WTC11 (cell line): ENCODE results near the gene SFTPD.

Experiments used
- ELF4 ChIP-seq: sonication (generic); formaldehyde crosslinking; IDR thresholded peaks from 2 replicates; pipeline ENCODE4 v1.8.1; 2022; ENCODE audit warnings: low read depth, mild to moderate bottlenecking, moderate library complexity, missing genetic modification reagents
- JAZF1 ChIP-seq: fragments of 250-450 bp; sonication (Bioruptor Pico); IDR thresholded peaks from 2 replicates; pipeline ENCODE4 v1.9.0; 2021; ENCODE audit warnings: moderate library complexity, mild to moderate bottlenecking, inconsistent platforms
- ZNF232 ChIP-seq: sonication (generic); formaldehyde crosslinking; IDR thresholded peaks from 2 replicates; pipeline ENCODE4 v1.8.0; 2022; ENCODE audit warnings: mild to moderate bottlenecking, missing genetic modification reagents
- ZNF423 ChIP-seq: fragments of 250-450 bp; sonication (Bioruptor Pico); IDR thresholded peaks from 2 replicates; pipeline ENCODE4 v2.1.2; 2022; ENCODE audit warnings: mild to moderate bottlenecking, moderate library complexity
- TF ChIP-seq, protein P1 (sequence below): fragments of 200-600 bp; IDR thresholded peaks from 2 replicates; pipeline ENCODE4 v1.8.0; 2022; ENCODE audit warnings: antibody characterized with exemption
- TF ChIP-seq, protein P2 (sequence below): sonication (generic); formaldehyde crosslinking; conservative IDR thresholded peaks from 2 replicates; pipeline ENCODE4 v1.8.1; 2023; ENCODE audit warnings: mild to moderate bottlenecking, low read depth, missing genetic modification reagents, moderate library complexity
- TF ChIP-seq, protein P3 (sequence below): sonication (generic); formaldehyde crosslinking; IDR thresholded peaks from 2 replicates; pipeline ENCODE4 v1.8.0; 2022; ENCODE audit warnings: mild to moderate bottlenecking, missing genetic modification reagents
- TF ChIP-seq, protein P4 (sequence below): sonication (generic); formaldehyde crosslinking; IDR thresholded peaks from 2 replicates; pipeline ENCODE4 v1.8.0; 2022; ENCODE audit warnings: mild to moderate bottlenecking, missing genetic modification reagents
- TF ChIP-seq, protein P5 (sequence below): sonication (generic); formaldehyde crosslinking; IDR thresholded peaks from 2 replicates; pipeline ENCODE4 v1.8.1; 2022; ENCODE audit warnings: mild to moderate bottlenecking, moderate library complexity, missing genetic modification reagents
- TF ChIP-seq, protein P6 (sequence below): sonication (generic); formaldehyde crosslinking; IDR thresholded peaks from 2 replicates; pipeline ENCODE4 v1.8.1; 2023; ENCODE audit warnings: mild to moderate bottlenecking, missing genetic modification reagents
- TF ChIP-seq, protein P7 (sequence below): sonication (generic); formaldehyde crosslinking; IDR thresholded peaks from 2 replicates; pipeline ENCODE4 v1.8.0; 2022; ENCODE audit warnings: missing genetic modification reagents
- TF ChIP-seq, protein P8 (sequence below): sonication (generic); formaldehyde crosslinking; IDR thresholded peaks from 2 replicates; pipeline ENCODE4 v1.8.0; 2023; ENCODE audit warnings: missing genetic modification reagents, mild to moderate bottlenecking, borderline replicate concordance
- TF ChIP-seq, protein P9 (sequence below): sonication (generic); formaldehyde crosslinking; IDR thresholded peaks from 2 replicates; pipeline ENCODE4 v1.8.1; 2023; ENCODE audit warnings: mild to moderate bottlenecking, moderate library complexity, missing genetic modification reagents

DNA sequence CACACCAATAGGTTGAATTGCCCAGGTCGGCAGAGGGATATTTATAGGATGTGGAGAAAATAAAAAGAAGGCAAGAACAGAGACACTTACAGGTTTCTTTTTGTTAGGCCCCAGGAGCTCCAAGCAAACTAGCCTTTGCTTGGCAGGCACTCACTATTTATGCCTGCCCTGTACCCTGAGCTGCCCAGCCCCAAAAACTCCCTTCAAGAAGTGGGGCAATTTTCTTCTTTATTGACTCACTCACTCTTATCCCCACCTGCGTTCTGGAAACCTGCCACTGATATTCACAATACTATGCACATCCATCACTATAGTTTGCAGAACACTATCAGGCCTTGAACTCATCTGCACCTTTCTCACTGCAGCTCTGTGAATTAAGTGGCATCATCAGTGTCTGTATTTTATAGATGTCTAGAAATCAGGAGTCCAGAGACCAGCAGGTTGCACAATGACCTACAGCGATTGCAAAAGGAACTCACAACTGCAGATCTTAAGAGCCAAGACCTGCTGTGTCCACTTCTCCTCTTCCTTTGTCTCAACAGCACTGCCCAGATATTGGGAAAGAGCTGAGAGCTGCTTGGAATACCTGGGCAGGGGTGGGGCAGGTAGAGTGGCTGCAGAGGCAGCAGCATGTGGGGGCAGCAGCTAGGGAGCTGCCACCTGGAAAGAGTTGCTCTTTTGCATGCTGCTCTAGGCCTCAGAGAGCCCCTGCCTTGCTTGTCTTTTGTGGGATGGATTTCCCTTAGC is at the start of gene SFTPD:
- TF ChIP-seq, protein P1, sequence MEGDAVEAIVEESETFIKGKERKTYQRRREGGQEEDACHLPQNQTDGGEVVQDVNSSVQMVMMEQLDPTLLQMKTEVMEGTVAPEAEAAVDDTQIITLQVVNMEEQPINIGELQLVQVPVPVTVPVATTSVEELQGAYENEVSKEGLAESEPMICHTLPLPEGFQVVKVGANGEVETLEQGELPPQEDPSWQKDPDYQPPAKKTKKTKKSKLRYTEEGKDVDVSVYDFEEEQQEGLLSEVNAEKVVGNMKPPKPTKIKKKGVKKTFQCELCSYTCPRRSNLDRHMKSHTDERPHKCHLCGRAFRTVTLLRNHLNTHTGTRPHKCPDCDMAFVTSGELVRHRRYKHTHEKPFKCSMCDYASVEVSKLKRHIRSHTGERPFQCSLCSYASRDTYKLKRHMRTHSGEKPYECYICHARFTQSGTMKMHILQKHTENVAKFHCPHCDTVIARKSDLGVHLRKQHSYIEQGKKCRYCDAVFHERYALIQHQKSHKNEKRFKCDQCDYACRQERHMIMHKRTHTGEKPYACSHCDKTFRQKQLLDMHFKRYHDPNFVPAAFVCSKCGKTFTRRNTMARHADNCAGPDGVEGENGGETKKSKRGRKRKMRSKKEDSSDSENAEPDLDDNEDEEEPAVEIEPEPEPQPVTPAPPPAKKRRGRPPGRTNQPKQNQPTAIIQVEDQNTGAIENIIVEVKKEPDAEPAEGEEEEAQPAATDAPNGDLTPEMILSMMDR = no peak
- TF ChIP-seq JAZF1 (CRISPR knock-in tag) (no peak), ZNF423 (CRISPR knock-in tag) (no peak), ZNF232 (CRISPR knock-in tag) (no peak), ELF4 (CRISPR knock-in tag) (no peak)
- TF ChIP-seq, protein P2, sequence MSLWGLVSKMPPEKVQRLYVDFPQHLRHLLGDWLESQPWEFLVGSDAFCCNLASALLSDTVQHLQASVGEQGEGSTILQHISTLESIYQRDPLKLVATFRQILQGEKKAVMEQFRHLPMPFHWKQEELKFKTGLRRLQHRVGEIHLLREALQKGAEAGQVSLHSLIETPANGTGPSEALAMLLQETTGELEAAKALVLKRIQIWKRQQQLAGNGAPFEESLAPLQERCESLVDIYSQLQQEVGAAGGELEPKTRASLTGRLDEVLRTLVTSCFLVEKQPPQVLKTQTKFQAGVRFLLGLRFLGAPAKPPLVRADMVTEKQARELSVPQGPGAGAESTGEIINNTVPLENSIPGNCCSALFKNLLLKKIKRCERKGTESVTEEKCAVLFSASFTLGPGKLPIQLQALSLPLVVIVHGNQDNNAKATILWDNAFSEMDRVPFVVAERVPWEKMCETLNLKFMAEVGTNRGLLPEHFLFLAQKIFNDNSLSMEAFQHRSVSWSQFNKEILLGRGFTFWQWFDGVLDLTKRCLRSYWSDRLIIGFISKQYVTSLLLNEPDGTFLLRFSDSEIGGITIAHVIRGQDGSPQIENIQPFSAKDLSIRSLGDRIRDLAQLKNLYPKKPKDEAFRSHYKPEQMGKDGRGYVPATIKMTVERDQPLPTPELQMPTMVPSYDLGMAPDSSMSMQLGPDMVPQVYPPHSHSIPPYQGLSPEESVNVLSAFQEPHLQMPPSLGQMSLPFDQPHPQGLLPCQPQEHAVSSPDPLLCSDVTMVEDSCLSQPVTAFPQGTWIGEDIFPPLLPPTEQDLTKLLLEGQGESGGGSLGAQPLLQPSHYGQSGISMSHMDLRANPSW (CRISPR knock-in tag) = no peak
- TF ChIP-seq, protein P3, sequence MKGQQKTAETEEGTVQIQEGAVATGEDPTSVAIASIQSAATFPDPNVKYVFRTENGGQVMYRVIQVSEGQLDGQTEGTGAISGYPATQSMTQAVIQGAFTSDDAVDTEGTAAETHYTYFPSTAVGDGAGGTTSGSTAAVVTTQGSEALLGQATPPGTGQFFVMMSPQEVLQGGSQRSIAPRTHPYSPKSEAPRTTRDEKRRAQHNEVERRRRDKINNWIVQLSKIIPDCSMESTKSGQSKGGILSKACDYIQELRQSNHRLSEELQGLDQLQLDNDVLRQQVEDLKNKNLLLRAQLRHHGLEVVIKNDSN (CRISPR knock-in tag) = no peak
- TF ChIP-seq, protein P4, sequence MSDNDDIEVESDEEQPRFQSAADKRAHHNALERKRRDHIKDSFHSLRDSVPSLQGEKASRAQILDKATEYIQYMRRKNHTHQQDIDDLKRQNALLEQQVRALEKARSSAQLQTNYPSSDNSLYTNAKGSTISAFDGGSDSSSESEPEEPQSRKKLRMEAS = no peak
- TF ChIP-seq, protein P5, sequence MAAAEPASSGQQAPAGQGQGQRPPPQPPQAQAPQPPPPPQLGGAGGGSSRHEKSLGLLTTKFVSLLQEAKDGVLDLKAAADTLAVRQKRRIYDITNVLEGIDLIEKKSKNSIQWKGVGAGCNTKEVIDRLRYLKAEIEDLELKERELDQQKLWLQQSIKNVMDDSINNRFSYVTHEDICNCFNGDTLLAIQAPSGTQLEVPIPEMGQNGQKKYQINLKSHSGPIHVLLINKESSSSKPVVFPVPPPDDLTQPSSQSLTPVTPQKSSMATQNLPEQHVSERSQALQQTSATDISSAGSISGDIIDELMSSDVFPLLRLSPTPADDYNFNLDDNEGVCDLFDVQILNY = no peak
- TF ChIP-seq, protein P6, sequence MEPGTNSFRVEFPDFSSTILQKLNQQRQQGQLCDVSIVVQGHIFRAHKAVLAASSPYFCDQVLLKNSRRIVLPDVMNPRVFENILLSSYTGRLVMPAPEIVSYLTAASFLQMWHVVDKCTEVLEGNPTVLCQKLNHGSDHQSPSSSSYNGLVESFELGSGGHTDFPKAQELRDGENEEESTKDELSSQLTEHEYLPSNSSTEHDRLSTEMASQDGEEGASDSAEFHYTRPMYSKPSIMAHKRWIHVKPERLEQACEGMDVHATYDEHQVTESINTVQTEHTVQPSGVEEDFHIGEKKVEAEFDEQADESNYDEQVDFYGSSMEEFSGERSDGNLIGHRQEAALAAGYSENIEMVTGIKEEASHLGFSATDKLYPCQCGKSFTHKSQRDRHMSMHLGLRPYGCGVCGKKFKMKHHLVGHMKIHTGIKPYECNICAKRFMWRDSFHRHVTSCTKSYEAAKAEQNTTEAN (CRISPR knock-in tag) = no peak
- TF ChIP-seq, protein P7, sequence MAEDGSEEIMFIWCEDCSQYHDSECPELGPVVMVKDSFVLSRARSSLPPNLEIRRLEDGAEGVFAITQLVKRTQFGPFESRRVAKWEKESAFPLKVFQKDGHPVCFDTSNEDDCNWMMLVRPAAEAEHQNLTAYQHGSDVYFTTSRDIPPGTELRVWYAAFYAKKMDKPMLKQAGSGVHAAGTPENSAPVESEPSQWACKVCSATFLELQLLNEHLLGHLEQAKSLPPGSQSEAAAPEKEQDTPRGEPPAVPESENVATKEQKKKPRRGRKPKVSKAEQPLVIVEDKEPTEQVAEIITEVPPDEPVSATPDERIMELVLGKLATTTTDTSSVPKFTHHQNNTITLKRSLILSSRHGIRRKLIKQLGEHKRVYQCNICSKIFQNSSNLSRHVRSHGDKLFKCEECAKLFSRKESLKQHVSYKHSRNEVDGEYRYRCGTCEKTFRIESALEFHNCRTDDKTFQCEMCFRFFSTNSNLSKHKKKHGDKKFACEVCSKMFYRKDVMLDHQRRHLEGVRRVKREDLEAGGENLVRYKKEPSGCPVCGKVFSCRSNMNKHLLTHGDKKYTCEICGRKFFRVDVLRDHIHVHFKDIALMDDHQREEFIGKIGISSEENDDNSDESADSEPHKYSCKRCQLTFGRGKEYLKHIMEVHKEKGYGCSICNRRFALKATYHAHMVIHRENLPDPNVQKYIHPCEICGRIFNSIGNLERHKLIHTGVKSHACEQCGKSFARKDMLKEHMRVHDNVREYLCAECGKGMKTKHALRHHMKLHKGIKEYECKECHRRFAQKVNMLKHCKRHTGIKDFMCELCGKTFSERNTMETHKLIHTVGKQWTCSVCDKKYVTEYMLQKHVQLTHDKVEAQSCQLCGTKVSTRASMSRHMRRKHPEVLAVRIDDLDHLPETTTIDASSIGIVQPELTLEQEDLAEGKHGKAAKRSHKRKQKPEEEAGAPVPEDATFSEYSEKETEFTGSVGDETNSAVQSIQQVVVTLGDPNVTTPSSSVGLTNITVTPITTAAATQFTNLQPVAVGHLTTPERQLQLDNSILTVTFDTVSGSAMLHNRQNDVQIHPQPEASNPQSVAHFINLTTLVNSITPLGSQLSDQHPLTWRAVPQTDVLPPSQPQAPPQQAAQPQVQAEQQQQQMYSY (CRISPR knock-in tag) = no peak
- TF ChIP-seq, protein P8, sequence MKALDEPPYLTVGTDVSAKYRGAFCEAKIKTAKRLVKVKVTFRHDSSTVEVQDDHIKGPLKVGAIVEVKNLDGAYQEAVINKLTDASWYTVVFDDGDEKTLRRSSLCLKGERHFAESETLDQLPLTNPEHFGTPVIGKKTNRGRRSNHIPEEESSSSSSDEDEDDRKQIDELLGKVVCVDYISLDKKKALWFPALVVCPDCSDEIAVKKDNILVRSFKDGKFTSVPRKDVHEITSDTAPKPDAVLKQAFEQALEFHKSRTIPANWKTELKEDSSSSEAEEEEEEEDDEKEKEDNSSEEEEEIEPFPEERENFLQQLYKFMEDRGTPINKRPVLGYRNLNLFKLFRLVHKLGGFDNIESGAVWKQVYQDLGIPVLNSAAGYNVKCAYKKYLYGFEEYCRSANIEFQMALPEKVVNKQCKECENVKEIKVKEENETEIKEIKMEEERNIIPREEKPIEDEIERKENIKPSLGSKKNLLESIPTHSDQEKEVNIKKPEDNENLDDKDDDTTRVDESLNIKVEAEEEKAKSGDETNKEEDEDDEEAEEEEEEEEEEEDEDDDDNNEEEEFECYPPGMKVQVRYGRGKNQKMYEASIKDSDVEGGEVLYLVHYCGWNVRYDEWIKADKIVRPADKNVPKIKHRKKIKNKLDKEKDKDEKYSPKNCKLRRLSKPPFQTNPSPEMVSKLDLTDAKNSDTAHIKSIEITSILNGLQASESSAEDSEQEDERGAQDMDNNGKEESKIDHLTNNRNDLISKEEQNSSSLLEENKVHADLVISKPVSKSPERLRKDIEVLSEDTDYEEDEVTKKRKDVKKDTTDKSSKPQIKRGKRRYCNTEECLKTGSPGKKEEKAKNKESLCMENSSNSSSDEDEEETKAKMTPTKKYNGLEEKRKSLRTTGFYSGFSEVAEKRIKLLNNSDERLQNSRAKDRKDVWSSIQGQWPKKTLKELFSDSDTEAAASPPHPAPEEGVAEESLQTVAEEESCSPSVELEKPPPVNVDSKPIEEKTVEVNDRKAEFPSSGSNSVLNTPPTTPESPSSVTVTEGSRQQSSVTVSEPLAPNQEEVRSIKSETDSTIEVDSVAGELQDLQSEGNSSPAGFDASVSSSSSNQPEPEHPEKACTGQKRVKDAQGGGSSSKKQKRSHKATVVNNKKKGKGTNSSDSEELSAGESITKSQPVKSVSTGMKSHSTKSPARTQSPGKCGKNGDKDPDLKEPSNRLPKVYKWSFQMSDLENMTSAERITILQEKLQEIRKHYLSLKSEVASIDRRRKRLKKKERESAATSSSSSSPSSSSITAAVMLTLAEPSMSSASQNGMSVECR = no peak
- TF ChIP-seq, protein P9, sequence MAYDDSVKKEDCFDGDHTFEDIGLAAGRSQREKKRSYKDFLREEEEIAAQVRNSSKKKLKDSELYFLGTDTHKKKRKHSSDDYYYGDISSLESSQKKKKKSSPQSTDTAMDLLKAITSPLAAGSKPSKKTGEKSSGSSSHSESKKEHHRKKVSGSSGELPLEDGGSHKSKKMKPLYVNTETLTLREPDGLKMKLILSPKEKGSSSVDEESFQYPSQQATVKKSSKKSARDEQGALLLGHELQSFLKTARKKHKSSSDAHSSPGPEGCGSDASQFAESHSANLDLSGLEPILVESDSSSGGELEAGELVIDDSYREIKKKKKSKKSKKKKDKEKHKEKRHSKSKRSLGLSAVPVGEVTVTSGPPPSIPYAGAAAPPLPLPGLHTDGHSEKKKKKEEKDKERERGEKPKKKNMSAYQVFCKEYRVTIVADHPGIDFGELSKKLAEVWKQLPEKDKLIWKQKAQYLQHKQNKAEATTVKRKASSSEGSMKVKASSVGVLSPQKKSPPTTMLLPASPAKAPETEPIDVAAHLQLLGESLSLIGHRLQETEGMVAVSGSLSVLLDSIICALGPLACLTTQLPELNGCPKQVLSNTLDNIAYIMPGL = no peak
